Effector memory CD4-positive, alpha-beta T cell (primary cell): Measurements from ENCODE around the gene SLC6A4.

Source experiments
- DNase-seq, 3 donors: peaks; one replicate each; pipeline ENCODE4 v3.0.0-alpha.2; 2020
- H3K27ac ChIP-seq: 2 replicates; pipeline ENCODE4 v1.7.0; 2013; ENCODE audit warnings: mild to moderate bottlenecking, low read length, moderate library complexity; ENCODE audit not compliant: insufficient read depth, poor library complexity, severe bottlenecking
- H3K27me3 ChIP-seq: replicated peaks from 2 replicates; pipeline ENCODE4 v1.7.0; 2013; ENCODE audit warnings: mild to moderate bottlenecking, low read length; ENCODE audit not compliant: insufficient read depth, control insufficient read depth, poor library complexity, severe bottlenecking
- H3K36me3 ChIP-seq: 2 replicates; pipeline ENCODE4 v1.7.0; 2013; ENCODE audit warnings: mild to moderate bottlenecking, low read length, moderate library complexity; ENCODE audit not compliant: control insufficient read depth, insufficient read depth
- H3K4me1 ChIP-seq: 2 replicates; pipeline ENCODE4 v1.7.0; 2013; ENCODE audit warnings: low read length, mild to moderate bottlenecking; ENCODE audit not compliant: control insufficient read depth, insufficient read depth, poor library complexity, severe bottlenecking
- H3K4me3 ChIP-seq: 2 replicates; pipeline ENCODE4 v1.7.0; 2013; ENCODE audit warnings: low read length, low read depth, mild to moderate bottlenecking; ENCODE audit not compliant: insufficient read depth, poor library complexity, severe bottlenecking
- H3K9me3 ChIP-seq: 2 replicates; pipeline ENCODE4 v1.7.0; 2013; ENCODE audit warnings: mild to moderate bottlenecking, low read length, moderate library complexity; ENCODE audit not compliant: control insufficient read depth

Gene SLC6A4

GRCh38 chr17:30165960-30166359 lies 69.5 kb downstream of the SLC6A4 start:
- peaks cover 7% of the 10 kb centered on the region for H3K36me3 ChIP-seq
- H3K4me1 ChIP-seq, result no peaks in the 10 kb centered on the region
- H3K4me3 ChIP-seq, result no peak overlapping the region
- no peak overlapping the region for H3K27ac ChIP-seq
- H3K27me3 ChIP-seq, result no peaks in the 10 kb centered on the region
- no peak for DNase-seq
- no peaks in the 10 kb centered on the region for H3K9me3 ChIP-seq

GRCh38 chr17:30165147-30165546 lies 70.3 kb downstream of the SLC6A4 start:
- peaks cover 7% of the 10 kb centered on the region for H3K36me3 ChIP-seq
- no peak for DNase-seq
- H3K27ac ChIP-seq, result no peak overlapping the region
- no peak overlapping the region for H3K4me3 ChIP-seq
- H3K27me3 ChIP-seq, result no peaks in the 10 kb centered on the region
- H3K9me3 ChIP-seq, result no peaks in the 10 kb centered on the region
- H3K4me1 ChIP-seq, result no peaks in the 10 kb centered on the region

- H3K4me3 ChIP-seq, result no peak overlapping the region
- peaks cover 7% of the 10 kb centered on the region for H3K36me3 ChIP-seq
- no peaks in the 10 kb centered on the region for H3K4me1 ChIP-seq
- no peak overlapping the region for H3K27ac ChIP-seq
- H3K9me3 ChIP-seq, result no peaks in the 10 kb centered on the region
- no peaks in the 10 kb centered on the region for H3K27me3 ChIP-seq
- no peak for DNase-seq
Observed at GRCh38 chr17:30164531-30164930, 71.0 kb downstream of the SLC6A4 start.

GRCh38 chr17:30161601-30162000 lies 73.9 kb downstream of the SLC6A4 start:
- H3K4me3 ChIP-seq, result no peak overlapping the region
- no peaks in the 10 kb centered on the region for H3K4me1 ChIP-seq
- DNase-seq, result no peak
- no peaks in the 10 kb centered on the region for H3K9me3 ChIP-seq
- H3K27me3 ChIP-seq, result no peaks in the 10 kb centered on the region
- no peak overlapping the region for H3K27ac ChIP-seq
- H3K36me3 ChIP-seq, result peaks cover 5% of the 10 kb centered on the region

GRCh38 chr17:30160419-30161172 lies 74.9 kb downstream of the SLC6A4 start:
- Histone ChIP-seq H3K4me3 (no peak overlapping the region), H3K27me3 (no peaks in the 10 kb centered on the region), H3K36me3 (peaks cover 5% of the 10 kb centered on the region), H3K9me3 (no peaks in the 10 kb centered on the region), H3K27ac (no peak overlapping the region), H3K4me1 (no peaks in the 10 kb centered on the region)
- no peak for DNase-seq

- Histone ChIP-seq H3K27ac (no peak overlapping the region), H3K4me3 (no peak overlapping the region), H3K36me3 (peaks cover 4% of the 10 kb centered on the region), H3K9me3 (no peaks in the 10 kb centered on the region), H3K4me1 (no peaks in the 10 kb centered on the region), H3K27me3 (no peaks in the 10 kb centered on the region)
- DNase-seq, result no peak
Observed at GRCh38 chr17:30158896-30159625, 76.4 kb downstream of the SLC6A4 start.

- Histone ChIP-seq H3K27me3 (no peaks in the 10 kb centered on the region), H3K4me3 (no peak overlapping the region), H3K27ac (no peak overlapping the region), H3K36me3 (no peaks in the 10 kb centered on the region), H3K9me3 (no peaks in the 10 kb centered on the region), H3K4me1 (no peaks in the 10 kb centered on the region)
- DNase-seq, result no peak
Observed at GRCh38 chr17:30155389-30155788, 80.1 kb downstream of the SLC6A4 start.

- H3K27me3 ChIP-seq, result no peaks in the 10 kb centered on the region
- H3K4me3 ChIP-seq, result no peak overlapping the region
- H3K9me3 ChIP-seq, result no peaks in the 10 kb centered on the region
- no peaks in the 10 kb centered on the region for H3K36me3 ChIP-seq
- no peak for DNase-seq
- H3K4me1 ChIP-seq, result no peaks in the 10 kb centered on the region
- H3K27ac ChIP-seq, result no peak overlapping the region
Observed at GRCh38 chr17:30153463-30153862, 82.0 kb downstream of the SLC6A4 start.

GRCh38 chr17:30151471-30151870 lies 84.0 kb downstream of the SLC6A4 start:
- no peak for DNase-seq
- Histone ChIP-seq H3K36me3 (no peaks in the 10 kb centered on the region), H3K4me3 (no peak overlapping the region), H3K27ac (no peak overlapping the region), H3K4me1 (no peaks in the 10 kb centered on the region), H3K9me3 (no peaks in the 10 kb centered on the region), H3K27me3 (no peaks in the 10 kb centered on the region)

GRCh38 chr17:30148376-30148775 lies 87.1 kb downstream of the SLC6A4 start:
- DNase-seq, result no peak
- Histone ChIP-seq H3K27me3 (no peaks in the 10 kb centered on the region), H3K4me3 (no peak overlapping the region), H3K36me3 (no peaks in the 10 kb centered on the region), H3K9me3 (no peaks in the 10 kb centered on the region), H3K27ac (no peak overlapping the region), H3K4me1 (no peaks in the 10 kb centered on the region)
